RKO (cell line): Measurements from ENCODE around the gene FBXO48.
A peak's percentile ranks its signal among the peaks of the same experiment; 100 is the strongest.
"Not testable (repeated sequence)": the region's sequence is repeated elsewhere in the genome, so short reads cannot be mapped to it uniquely, and the experiment has no call there.

Source experiments
- DNase-seq: peaks from one replicate; pipeline ENCODE4 v3.0.0-alpha.2; 2016; ENCODE audit warnings: low spot score

Gene FBXO48, protein sequence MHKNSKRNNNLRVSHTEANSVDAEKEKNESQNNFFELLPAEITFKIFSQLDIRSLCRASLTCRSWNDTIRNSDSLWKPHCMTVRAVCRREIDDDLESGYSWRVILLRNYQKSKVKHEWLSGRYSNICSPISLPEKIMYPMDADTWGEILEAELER

GRCh38 chr2:68467077-68467960 is at the start of gene FBXO48, which contains the start of gene APLF:
Gene FBXO48, minus strand, starts transcription at chr2:68467294. Its CDS starts 2,149 bp downstream, at chr2:68465145.
Gene APLF, plus strand, starts transcription at chr2:68467585. Its CDS starts 147 bp downstream, at chr2:68467732.
- DNase-seq = peak; percentile 98

- DNase-seq = no peak
Measured at GRCh38 chr2:68516051-68516955, 49.2 kb upstream of the FBXO48 start.

- no peak for DNase-seq
Measured at GRCh38 chr2:68514316-68514929, 47.3 kb upstream of the FBXO48 start.

DNA sequence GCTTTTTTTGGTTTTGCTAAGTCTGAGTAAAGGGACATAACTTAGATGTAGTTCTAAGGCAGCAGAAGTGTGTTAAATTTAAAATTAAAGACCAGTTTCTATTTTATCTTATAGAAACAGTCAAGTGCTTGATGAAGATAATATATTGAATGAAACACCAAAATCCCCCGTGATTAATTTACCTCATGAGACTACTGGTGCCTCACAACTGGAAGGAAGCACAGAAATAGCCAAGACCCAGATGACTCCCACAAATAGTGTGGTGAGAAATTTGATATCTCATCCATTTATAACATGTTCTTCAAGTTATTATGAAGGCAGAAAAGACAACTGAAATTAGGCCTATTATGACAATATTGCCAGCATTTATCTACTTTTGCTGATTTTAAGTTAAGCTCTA is 45.9 kb upstream of the FBXO48 start:
- no peak for DNase-seq

- DNase-seq = no peak
Measured at GRCh38 chr2:68512326-68512725, 45.2 kb upstream of the FBXO48 start.

DNA sequence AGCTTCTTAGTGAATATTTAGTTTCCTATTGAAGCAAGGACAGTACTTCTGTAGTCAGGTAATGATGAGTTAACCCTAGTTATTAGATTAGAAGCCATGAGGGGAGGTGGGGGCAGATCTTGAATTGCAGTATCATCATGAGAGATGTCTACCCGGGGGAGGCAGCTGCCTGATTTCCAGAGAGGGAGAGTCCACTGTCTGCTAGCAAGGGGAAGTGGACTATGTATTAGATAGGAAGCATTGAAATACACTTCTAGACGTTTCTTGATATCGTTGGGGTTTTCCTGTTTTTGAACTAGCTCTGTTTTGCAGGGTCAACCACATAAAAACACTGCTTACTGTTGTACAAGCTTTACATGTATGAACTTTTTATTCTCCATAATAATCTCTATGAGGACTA is 39.1 kb upstream of the FBXO48 start:
- DNase-seq = no peak

- no peak for DNase-seq
Measured at GRCh38 chr2:68505603-68506159, 38.6 kb upstream of the FBXO48 start.

GRCh38 chr2:68501768-68502167 is 34.7 kb upstream of the FBXO48 start:
- DNase-seq = no peak

DNA sequence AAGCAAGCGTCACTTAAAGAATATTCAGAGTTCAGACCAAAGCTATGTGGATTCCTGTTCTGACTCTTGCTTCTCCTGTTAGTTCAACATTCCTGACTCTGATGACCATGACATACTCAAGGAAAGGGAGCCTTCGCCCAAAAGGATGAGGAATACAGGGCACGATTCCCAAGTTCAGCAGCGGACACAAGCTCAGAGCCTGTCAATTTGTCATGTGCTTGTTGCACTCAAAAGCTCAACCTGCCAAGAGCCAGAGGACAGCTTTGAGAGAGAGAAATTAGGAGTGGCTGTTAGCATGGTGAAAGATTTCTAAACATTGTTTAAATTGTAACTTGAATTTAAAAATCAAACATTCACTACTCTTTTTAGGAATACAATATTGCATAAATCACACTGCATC is 33.6 kb upstream of the FBXO48 start:
- no peak for DNase-seq

- DNase-seq = no peak
Measured at GRCh38 chr2:68499133-68499532, 32.0 kb upstream of the FBXO48 start.

GRCh38 chr2:68491582-68491981 is 24.5 kb upstream of the FBXO48 start:
- DNase-seq = no peak

GRCh38 chr2:68489282-68489681 is 22.2 kb upstream of the FBXO48 start:
- DNase-seq = no peak

DNA sequence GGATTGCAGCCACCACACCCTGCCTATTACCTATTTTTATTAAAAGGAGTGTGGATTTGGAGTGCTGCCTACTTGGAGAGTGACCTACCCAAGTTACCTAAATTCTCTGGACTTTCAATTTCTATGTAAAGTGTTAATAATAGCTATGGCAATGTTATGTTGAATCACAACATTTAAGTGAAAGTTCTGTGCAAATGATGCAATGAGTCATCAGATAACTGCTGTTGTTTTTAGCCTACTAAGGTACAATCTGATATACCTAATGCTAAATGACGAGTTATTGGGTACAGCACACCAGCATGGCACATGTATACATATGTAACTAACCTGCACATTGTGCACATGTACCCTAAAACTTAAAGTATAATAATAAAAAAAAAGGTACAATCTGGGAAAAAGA is 21.5 kb upstream of the FBXO48 start:
- DNase-seq = not testable (repeated sequence)

GRCh38 chr2:68487773-68488355 is 20.8 kb upstream of the FBXO48 start:
- peak; percentile 61 for DNase-seq

- no peak for DNase-seq
Measured at GRCh38 chr2:68483011-68483410, 15.9 kb upstream of the FBXO48 start.

DNA sequence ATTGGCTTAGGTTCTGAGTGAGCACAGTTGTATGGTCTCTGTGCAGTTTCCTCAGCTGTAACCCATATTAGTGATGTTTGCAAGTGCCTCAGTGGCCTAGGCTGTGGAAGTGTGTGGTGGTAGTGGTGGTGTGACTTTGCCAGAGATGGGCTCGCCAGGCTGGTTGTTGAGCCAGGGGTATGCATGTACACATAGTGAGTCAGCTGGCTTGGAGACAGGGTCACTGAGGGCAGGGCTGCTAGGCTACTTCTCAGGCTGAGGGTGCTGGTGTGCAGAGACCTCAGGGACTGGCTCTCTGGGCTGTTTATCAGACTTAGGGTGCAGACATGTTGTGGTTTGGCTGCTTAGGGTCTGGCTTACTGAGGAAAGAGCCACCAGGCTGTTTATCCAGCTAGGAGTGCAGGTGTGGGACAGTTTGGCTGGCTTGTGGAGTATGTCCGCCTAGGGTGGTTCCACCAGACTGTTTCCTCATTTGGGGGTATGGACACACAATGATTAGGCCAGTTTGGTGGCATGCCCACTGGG is 15.3 kb upstream of the FBXO48 start:
- no peak for DNase-seq

GRCh38 chr2:68478688-68479087 is 11.6 kb upstream of the FBXO48 start:
- no peak for DNase-seq

DNA sequence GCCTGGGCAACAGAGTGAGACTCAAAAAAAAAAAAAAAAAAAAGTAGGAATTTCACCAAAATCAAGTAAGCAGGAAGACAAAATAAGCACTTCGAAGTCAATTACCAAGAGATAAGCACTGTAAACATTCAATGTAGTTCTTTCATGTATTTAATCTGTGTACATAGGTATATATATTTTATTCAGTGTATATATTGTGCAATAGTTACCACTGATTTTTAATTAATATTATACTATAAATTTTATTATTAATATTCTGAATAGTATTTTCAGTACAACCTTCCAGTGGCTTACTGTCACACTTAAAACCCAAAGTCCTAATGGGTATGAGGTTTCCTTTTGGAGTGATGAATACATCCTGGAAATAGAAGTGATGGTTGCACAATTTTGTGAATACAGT is 9.4 kb upstream of the FBXO48 start:
- DNase-seq = no peak

- DNase-seq = no peak
Measured at GRCh38 chr2:68475576-68475975, 8.5 kb upstream of the FBXO48 start.

DNA sequence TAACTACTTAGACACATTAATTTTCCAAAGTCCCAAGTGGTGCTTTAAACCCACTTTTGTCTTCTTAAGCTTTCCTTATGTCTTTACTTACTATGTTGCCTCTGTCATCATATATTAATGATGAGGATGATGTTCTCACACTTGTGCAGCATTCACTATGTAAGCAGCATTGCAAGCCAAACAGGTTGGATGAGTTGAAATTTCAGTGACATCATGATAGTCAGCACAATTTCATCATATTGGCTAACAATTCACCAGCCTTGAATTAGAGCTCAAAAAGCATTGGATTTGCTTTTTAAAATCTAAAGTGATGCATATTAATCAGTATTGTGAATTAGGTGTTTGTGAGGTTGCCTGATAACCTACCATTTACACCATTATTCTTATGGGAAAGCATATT is 8.0 kb upstream of the FBXO48 start:
- no peak for DNase-seq

DNA sequence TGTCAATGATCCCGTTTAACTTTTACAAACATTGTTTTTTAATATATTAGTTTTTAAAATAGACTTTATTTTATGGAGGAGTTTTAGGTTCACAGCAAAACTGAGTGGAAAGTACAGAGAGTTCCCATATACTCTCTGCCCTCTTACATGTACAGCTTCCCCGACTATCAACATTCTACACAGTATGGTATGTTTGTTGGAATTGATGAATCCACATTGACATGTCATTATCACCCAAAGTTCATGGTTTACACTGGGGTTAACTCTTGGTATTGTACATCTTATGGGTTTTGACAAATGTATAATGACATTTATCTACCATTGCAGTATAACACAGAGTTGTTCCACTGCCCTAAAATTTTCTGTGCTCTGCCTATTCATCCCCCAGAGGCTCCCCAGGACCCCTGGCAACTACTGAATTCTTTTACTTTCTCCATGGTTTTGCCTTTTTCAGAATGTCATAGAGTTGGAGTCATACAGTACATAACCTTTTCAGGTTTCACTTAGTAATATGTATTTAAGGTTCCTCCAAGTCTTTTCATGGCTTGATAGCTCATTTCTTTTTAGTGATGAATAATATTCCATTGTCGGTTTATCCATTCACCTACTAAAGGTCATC is 5.8 kb upstream of the FBXO48 start:
- DNase-seq = no peak
